Non-pigmented ciliary epithelial cell (primary cell): Measurements from ENCODE around the gene ZNF761.
"Not testable (repeated sequence)": the region's sequence is repeated elsewhere in the genome, so short reads cannot be mapped to it uniquely, and the experiment has no call there.

Experiments
- DNase-seq: peaks from one replicate; pipeline ENCODE4 v3.0.0-alpha.2; 2010; ENCODE audit warnings: low read depth

ZNF761 gene

GRCh38 chr19:53460131-53460721 lies 28.4 kb downstream of the ZNF761 start:
- DNase-seq: not testable (repeated sequence)

GRCh38 chr19:53461866-53462265 lies 30.1 kb downstream of the ZNF761 start:
- no peak for DNase-seq

GRCh38 chr19:53462861-53463260 lies 31.1 kb downstream of the ZNF761 start:
- no peak for DNase-seq

GRCh38 chr19:53463263-53463662 lies 31.5 kb downstream of the ZNF761 start:
- no peak for DNase-seq

GRCh38 chr19:53466726-53467484 lies 35.1 kb downstream of the ZNF761 start:
- DNase-seq: no peak

- DNase-seq: no peak
Measured at GRCh38 chr19:53467485-53468262, 35.9 kb downstream of the ZNF761 start, which contains the start of gene ZNF813. TSS of gene ZNF813 (plus strand) at chr19:53467733. CDS start at chr19:53483823, 16,090 bp downstream.

- DNase-seq: not testable (repeated sequence)
Measured at GRCh38 chr19:53468628-53469027, 36.8 kb downstream of the ZNF761 start.

GRCh38 chr19:53471916-53472315 lies 40.1 kb downstream of the ZNF761 start:
- no peak for DNase-seq

- not testable (repeated sequence) for DNase-seq
Measured at GRCh38 chr19:53474832-53475231, 43.0 kb downstream of the ZNF761 start.

- not testable (repeated sequence) for DNase-seq
Measured at GRCh38 chr19:53475470-53475869, 43.7 kb downstream of the ZNF761 start.

- not testable (repeated sequence) for DNase-seq
Measured at GRCh38 chr19:53483751-53484150, 52.0 kb downstream of the ZNF761 start.

- DNase-seq: no peak
Measured at GRCh38 chr19:53485046-53486004, 53.5 kb downstream of the ZNF761 start.

- no peak for DNase-seq
Measured at GRCh38 chr19:53492153-53492552, 60.4 kb downstream of the ZNF761 start.

- not testable (repeated sequence) for DNase-seq
Measured at GRCh38 chr19:53497311-53498023, 65.7 kb downstream of the ZNF761 start.

- DNase-seq: not testable (repeated sequence)
Measured at GRCh38 chr19:53498024-53498395, 66.2 kb downstream of the ZNF761 start.

GRCh38 chr19:53503151-53503550 lies 71.4 kb downstream of the ZNF761 start:
- DNase-seq: not testable (repeated sequence)

GRCh38 chr19:53503671-53504364 lies 72.0 kb downstream of the ZNF761 start:
- DNase-seq: not testable (repeated sequence)

- DNase-seq: not testable (repeated sequence)
Measured at GRCh38 chr19:53504365-53504703, 72.5 kb downstream of the ZNF761 start.

- DNase-seq: no peak
Measured at GRCh38 chr19:53504885-53505284, 73.1 kb downstream of the ZNF761 start.

- DNase-seq: no peak
Measured at GRCh38 chr19:53506728-53507127, 74.9 kb downstream of the ZNF761 start.
